Activated CD4-positive, alpha-beta T cell treated with anti-CD3 and anti-CD28 coated beads for 1 hour (primary cell): ENCODE data around the gene ZNF84.

ENCODE experiments used
- DNase-seq: peaks from one replicate; pipeline ENCODE4 v3.0.0-alpha.2; 2020

Gene ZNF84

GRCh38 chr12:133037207-133038005 is at the start of gene ZNF84:
Gene ZNF84, plus strand, starts transcription at chr12:133037509. Its CDS starts 3,959 bp downstream, at chr12:133041468.
- DNase-seq, result peak; percentile 95

DNA sequence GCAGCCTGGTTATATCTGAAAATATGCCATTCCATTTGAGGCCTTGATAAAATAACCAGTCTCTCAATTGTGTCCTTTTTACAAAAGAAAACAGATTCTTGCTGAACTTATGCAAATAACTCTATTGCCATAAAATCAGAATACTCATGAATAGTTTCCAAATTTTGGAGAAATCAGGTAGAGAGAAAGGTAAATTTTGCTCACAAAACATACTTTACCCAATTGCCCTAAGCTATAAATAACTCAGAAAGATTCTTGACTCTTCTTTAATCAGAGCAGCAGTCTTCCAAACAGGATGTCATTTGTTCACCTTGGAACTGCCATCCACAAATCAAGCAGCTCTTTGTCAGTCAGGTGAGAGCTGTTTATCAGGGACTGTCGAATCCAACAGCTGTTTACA is 38.6 kb upstream of the ZNF84 start:
- no peak for DNase-seq

DNA sequence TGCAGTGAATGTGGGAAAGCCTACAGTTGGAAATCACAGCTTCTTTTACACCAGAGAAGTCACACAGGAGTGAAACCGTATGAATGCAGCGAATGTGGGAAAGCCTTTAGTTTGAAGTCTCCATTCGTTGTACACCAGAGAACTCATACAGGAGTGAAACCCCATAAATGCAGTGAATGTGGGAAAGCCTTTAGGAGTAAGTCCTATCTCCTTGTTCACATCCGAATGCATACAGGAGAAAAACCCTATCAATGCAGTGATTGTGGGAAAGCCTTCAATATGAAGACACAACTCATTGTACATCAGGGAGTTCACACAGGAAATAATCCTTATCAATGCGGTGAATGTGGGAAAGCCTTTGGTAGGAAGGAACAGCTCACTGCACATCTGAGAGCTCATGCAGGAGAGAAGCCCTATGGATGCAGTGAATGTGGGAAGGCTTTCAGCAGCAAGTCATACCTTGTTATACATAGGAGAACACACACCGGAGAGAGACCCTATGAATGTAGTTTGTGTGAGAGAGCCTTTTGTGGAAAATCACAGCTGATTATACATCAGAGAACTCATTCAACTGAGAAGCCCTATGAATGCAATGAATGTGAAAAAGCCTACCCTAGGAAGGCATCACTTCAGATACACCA is 26.5 kb upstream of the ZNF84 start:
- no peak for DNase-seq

DNA sequence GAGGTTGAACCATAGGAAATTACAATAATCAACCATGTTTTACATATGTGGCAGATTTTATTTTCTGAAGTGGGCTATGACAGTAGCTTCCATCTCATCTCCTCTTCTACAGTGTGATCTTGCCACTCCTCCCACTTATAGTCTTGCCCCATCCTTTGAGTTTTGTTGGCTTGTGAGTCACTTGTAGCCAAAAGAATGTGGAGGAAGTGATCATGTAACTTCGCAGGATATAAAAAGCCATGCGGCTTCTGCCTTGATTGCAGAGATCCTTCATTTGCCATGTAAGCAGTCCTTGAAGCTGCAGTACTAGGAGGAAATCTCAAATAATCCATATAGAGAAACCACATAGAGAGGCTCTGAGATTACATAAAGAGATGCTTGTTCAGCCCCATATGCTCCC is 13.7 kb upstream of the ZNF84 start:
- no peak for DNase-seq

GRCh38 chr12:133026996-133027395 is 10.3 kb upstream of the ZNF84 start:
- DNase-seq, result no peak

DNA sequence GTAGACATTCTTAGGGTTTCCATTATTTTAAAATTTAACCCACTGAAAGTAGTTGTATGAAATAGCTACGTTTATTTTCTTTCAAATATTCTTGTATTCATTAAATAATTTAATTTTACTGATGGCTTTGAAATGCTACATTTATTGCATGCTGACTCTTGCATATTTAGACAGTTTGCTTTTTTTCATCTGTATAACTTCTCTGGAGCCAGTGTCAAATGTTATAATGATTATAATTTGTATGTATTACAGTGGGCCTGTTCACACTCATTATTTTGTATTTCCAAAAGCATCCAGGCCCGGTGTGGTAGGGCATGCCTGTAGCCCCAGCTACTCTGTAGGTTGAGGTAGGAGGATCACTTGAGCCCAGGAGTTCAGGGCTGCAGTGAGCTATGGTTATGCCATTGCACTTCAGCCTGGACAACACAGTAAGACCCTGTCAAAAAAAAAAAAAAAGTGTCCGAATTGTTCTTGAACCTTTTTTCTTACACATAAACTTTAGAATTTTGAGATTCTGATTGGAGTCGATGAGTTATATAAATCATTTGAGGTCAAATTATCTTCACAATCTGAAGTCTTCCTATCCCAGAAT is 905 bp downstream of the ZNF84 start:
- DNase-seq, result no peak

DNA sequence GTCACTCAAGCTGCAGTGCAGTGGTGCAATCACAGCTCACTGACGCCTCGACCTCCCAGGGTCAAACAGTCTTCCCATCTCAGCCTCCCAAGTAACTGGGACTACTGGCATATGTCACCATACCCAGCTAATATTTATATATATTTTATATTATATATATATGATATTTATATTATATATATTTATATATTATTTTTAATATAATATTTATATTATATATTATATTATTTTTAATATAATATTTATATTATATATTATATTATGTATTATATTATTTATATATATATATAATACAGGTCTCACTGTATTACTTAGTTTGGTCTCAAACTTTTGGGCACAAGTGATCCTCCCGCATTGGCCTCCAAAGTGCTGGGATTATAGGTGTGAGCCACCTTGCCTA is 9.4 kb downstream of the ZNF84 start:
- no peak for DNase-seq

- DNase-seq, result no peak
Measured at GRCh38 chr12:133057446-133057845, 20.1 kb downstream of the ZNF84 start.

DNA sequence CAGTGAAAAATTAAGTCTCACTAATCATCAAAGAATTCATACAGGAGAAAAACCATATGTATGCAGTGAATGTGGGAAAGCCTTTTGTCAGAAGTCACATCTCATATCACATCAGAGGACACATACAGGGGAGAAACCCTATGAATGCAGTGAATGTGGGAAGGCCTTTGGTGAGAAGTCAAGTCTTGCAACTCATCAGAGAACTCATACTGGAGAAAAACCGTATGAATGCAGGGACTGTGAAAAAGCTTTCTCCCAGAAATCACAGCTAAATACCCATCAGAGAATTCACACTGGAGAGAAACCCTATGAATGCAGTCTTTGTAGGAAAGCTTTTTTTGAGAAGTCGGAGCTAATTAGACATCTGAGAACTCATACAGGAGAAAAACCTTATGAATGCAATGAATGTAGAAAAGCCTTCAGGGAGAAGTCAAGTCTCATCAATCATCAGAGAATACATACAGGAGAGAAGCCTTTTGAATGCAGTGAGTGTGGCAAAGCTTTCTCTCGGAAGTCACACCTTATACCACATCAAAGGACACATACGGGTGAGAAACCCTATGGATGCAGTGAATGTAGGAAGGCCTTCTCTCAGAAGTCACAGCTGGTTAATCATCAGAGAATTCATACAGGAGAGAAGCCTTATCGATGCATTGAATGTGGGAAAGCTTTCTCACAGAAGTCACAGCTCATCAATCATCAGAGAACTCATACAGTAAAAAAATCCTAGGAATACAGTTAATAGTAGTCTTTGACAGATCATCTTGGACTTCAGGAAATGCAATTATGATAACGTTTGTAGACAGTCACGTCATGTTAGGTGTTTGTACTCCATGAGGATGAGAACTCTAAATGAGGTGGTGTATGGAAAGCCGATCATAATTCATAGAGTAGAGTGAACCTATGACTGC is 21.1 kb downstream of the ZNF84 start:
- DNase-seq, result no peak

DNA sequence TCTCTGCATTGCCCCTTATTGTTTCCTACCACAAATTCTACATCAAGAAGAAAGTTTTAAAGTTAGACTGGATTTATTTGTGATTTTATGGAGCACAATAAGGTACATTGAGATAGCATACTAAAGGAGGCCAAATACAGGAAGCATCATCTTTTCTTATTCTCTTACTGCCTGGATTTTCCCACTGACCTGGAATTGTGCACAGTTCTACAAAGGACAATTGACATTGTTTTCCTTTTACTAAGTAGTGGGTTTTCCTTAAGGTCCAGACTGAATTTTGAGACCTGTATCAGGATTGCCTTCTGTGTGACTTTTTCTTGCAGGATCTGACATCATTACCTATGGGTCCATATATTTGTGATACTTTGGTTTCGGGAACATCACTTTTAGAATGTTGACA is 24.6 kb downstream of the ZNF84 start:
- no peak for DNase-seq

- DNase-seq, result no peak
Measured at GRCh38 chr12:133063556-133063955, 26.2 kb downstream of the ZNF84 start.

- DNase-seq, result no peak
Measured at GRCh38 chr12:133073836-133074235, 36.5 kb downstream of the ZNF84 start.

DNA sequence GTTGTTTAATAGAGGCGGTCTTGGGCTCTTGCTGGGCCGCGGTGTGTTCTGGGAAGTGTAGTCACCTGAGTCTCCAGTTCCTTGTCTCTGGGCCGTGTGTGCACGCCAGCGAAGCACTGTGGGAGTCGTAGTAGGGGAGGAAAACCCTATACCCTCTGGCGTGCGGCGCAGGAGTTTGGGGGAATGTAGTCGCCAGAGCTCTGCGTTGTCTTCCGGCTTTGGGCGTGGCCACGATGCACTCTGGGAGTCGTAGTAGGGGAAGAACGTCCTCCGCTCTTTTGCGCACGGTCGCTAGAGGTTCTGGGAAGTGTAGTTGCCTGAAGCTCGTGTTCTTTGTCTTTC is 42.7 kb downstream of the ZNF84 start:
- peak; percentile 93 for DNase-seq

DNA sequence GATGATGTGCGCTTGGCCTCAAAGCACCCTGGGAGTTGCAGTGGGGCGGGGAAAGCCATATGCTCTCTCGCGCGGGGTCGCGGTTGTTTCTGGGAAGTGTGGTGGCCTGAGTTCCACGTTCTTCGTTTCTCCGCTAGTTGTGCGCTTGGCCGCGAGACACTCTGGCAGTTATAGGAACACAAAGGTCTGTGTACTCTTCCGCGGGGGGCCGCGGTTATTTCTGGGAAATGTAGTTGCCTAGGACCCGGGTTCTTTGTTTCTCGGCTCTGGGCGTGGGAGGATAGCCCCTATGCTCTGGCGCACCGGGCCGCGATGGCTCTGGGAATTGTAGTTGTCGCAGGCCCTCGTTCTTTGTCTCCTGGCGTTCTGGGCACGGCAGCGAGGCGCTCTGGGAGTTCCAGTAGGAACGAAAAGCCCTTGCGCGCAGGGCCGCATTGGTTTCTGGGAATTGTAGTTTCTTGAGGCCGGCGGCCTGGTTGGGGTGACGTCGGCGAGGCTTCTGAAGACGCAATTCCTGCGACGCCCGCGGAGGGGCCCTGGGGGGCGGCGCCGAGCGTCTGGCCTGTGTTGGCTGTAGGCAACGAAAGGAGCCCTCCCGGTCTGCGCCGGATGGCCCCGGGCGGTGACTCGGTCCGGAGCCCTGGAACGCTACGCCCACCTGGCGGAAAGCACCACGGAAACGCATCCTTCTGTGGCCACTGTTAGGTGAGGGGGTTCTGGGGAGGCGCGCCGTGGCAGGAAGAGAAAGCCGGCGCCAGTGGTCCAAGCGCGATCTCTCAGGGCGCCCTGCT is 43.3 kb downstream of the ZNF84 start, which contains the start of gene ZNF140:
Gene ZNF140 (plus strand): TSS at position 556 of the 791 bp plus-strand sequence. CDS start 398 bp downstream, outside the sequence.
- DNase-seq, result peak; percentile 92

DNA sequence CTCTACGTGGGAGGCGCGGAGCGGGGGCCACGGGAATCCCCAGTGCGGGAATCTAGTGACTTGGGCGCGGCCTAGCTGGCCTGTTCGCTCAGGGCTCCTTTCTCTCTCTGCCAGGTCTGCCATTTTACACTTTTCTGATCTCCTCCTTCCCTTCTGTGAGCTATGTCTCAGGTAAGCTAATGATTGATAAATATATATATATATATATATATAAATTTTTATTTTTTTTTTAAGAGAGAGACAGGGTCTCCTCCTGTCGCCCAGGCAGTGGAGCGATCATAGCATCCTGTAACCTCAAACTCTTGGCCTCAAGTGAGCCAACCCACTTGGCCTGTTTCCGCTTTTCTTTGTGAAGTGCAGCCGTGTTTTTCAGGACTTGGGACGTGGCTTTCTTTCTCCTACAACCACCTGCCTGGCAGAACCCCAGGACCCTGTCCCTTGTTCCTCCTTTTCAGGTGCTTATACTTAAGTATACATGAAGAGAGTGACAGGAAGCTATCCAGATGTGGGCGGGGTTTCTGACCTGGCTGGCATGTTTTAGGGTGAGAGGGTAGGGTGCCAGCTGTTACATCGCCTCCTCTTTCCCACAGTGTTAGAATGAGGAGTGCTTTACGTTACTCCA is 44.0 kb downstream of the ZNF84 start:
- DNase-seq, result no peak

DNA sequence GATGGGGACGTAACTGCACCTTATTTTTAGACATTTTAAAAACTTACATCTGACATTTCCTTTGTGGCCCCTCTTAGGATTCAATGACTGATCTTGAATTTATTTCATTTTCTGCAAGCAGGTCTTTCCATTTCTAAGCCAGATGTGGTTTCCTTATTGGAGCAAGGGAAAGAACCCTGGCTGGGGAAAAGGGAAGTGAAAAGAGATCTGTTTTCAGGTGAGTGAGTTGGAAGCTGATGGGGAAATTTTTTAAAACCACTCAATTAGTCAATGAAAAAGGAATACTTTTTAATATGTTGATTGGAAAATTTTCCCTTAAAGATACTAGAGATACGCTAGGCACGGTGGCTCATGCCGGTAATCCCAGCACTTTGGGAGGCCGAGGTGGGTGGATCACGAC is 46.0 kb downstream of the ZNF84 start:
- no peak for DNase-seq

DNA sequence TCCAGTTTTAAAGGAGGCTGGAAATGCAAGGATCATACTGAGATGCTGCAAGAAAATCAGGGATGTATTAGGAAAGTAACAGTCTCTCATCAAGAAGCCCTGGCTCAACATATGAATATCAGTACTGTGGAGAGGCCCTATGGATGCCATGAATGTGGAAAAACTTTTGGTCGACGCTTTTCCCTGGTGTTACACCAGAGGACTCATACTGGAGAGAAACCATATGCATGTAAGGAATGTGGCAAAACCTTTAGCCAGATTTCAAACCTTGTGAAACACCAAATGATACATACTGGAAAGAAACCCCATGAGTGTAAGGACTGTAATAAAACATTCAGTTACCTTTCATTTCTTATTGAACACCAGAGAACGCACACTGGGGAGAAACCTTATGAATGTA is 68.3 kb downstream of the ZNF84 start:
- DNase-seq, result no peak

DNA sequence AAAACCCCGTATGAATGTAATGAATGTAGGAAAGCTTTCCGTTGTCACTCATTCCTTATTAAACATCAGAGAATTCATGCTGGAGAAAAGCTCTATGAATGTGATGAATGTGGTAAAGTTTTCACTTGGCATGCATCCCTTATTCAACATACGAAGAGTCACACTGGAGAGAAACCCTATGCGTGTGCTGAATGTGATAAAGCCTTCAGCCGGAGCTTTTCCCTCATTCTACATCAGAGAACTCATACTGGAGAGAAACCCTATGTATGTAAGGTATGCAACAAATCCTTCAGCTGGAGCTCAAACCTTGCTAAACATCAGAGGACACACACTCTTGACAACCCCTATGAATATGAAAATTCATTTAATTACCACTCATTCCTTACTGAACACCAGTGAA is 68.9 kb downstream of the ZNF84 start:
- DNase-seq, result no peak

DNA sequence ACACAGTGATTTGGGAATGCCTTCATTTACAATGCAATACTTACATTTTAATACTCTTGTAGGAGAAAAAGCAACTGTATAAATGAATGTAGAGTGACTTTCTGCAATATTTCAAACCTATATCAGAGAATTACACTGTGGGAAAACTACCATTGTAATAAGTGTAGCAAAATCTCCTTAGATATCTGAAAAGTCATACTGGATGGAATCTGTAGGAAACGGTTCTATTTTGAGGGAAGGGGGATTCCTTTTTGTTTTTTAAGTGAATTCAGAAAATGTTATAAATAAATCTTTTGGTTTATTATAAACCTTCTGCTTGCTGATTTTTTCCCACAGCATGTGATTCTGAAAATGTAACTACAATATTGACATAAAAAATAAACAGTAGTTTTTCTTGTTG is 69.8 kb downstream of the ZNF84 start:
- DNase-seq, result no peak

GRCh38 chr12:133108150-133108549 is 70.8 kb downstream of the ZNF84 start:
- DNase-seq, result no peak
